Smooth muscle cell (in vitro differentiated cells): ENCODE results near the gene SMG6. TPM values are rescaled to one million over a fixed set of nuclear protein-coding genes. Genes with fewer than 3 reads are reported as not detected.

Experiments
- DNase-seq: peaks from one replicate; lab custom pipeline; 2025; ENCODE audit not compliant: unreplicated experiment; lab: John Stamatoyannopoulos, UW
- H2AFZ ChIP-seq: fragments of 200-600 bp; sonication (generic); 2 replicates; pipeline ENCODE4 v1.6.0; 2016; ENCODE audit warnings: antibody characterized with exemption, low read depth, mild to moderate bottlenecking
- H3F3A ChIP-seq: fragments of 200-600 bp; sonication (generic); 2 replicates; pipeline ENCODE4 v1.6.0; 2017; ENCODE audit warnings: antibody characterized with exemption, low read depth
- H3K27ac ChIP-seq: fragments of 200-600 bp; sonication (generic); 2 replicates; pipeline ENCODE4 v1.5.1; 2016; ENCODE audit warnings: low read depth, mild to moderate bottlenecking
- H3K27me3 ChIP-seq: fragments of 200-600 bp; sonication (generic); 2 replicates; pipeline ENCODE4 v1.6.1; 2016; ENCODE audit warnings: low read depth, mild to moderate bottlenecking
- H3K36me3 ChIP-seq: fragments of 200-600 bp; sonication (generic); 2 replicates; pipeline ENCODE4 v1.5.1; 2016; ENCODE audit warnings: low read depth
- H3K4me1 ChIP-seq: fragments of 200-600 bp; sonication (generic); 2 replicates; pipeline ENCODE4 v1.5.1; 2016; ENCODE audit warnings: low read depth
- H3K4me2 ChIP-seq: fragments of 200-600 bp; sonication (generic); 2 replicates; pipeline ENCODE4 v1.6.0; 2016; ENCODE audit warnings: mild to moderate bottlenecking
- H3K4me3 ChIP-seq: fragments of 200-600 bp; sonication (generic); 2 replicates; pipeline ENCODE4 v1.5.1; 2016; ENCODE audit warnings: mild to moderate bottlenecking
- H3K79me2 ChIP-seq: fragments of 200-600 bp; sonication (generic); 2 replicates; pipeline ENCODE4 v1.6.0; 2016; ENCODE audit warnings: low read depth, mild to moderate bottlenecking
- H3K9ac ChIP-seq: fragments of 200-600 bp; sonication (generic); 2 replicates; pipeline ENCODE4 v1.6.0; 2016; ENCODE audit warnings: low read depth
- H3K9me3 ChIP-seq: fragments of 200-600 bp; sonication (generic); replicated peaks from 2 replicates; pipeline ENCODE4 v1.5.1; 2016; ENCODE audit warnings: low read depth
- H4K20me1 ChIP-seq: fragments of 200-600 bp; sonication (generic); 2 replicates; pipeline ENCODE4 v1.6.0; 2016; ENCODE audit warnings: low read depth
- CTCF ChIP-seq: fragments of 200-600 bp; sonication (generic); IDR thresholded peaks from 2 replicates; pipeline ENCODE4 v1.5.1; 2017; ENCODE audit warnings: borderline replicate concordance, mild to moderate bottlenecking, antibody characterized with exemption; ENCODE audit not compliant: insufficient read depth, poor library complexity, severe bottlenecking
- WGBS: methylation state at CpG from one replicate; pipeline ENCODE4 v1.1.7; 2016; ENCODE audit warnings: low lambda C conversion rate; 5-methylcytosine and 5-hydroxymethylcytosine counted together
- polyA plus RNA-seq: library from polyadenylated mRNA; unstranded; fragments of >200 nt; fragmentation: Nextera tagmentation; extraction: Ambion mirVana; gene quantifications from 2 replicates; pipeline ENCODE4 v1.2.1, GENCODE V29; 2016
- total RNA-seq: library from RNA; depleted of rRNA; stranded (reverse); fragments of >200 nt; gene quantifications from 2 replicates; pipeline ENCODE4 v1.2.3, GENCODE V29; 2014

Gene SMG6
- total and polyA plus RNA-seq, 2 experiments from 2014 or later: 10.6 to 21.4 TPM

GRCh38 chr17:2180768-2181167 is 122.8 kb downstream of the SMG6 start:
- peak overlapping the region; percentile 83 for H3K27ac ChIP-seq
- H3K9ac ChIP-seq: peak overlapping the region; percentile 25
- no peaks in the 10 kb centered on the region for H3K79me2 ChIP-seq
- peaks cover 19% of the 10 kb centered on the region for H4K20me1 ChIP-seq
- 80% methylated on average over 2 of the region's 2 CpGs for WGBS
- no peaks in the 10 kb centered on the region for H3K9me3 ChIP-seq
- no peaks in the 10 kb centered on the region for H3K36me3 ChIP-seq
- TF ChIP-seq CTCF: no peak
- peak overlapping the region; percentile 61 for H3K4me2 ChIP-seq
- DNase-seq: no peak
- no peaks in the 10 kb centered on the region for H3K27me3 ChIP-seq
- H3K4me1 ChIP-seq: peaks cover 16% of the 10 kb centered on the region
- H3F3A ChIP-seq: peaks cover 19% of the 10 kb centered on the region
- no peak overlapping the region for H2AFZ ChIP-seq
- no peak overlapping the region for H3K4me3 ChIP-seq

- Histone ChIP-seq H3K4me2 (peak overlapping the region; percentile 34), H3K27me3 (no peaks in the 10 kb centered on the region), H3K4me3 (no peak overlapping the region), H3K79me2 (no peaks in the 10 kb centered on the region), H3K4me1 (peaks cover 16% of the 10 kb centered on the region), H3K9me3 (no peaks in the 10 kb centered on the region), H3K9ac (no peak overlapping the region), H3F3A (peaks cover 19% of the 10 kb centered on the region), H4K20me1 (peaks cover 19% of the 10 kb centered on the region), H3K27ac (no peak overlapping the region), H2AFZ (no peak overlapping the region), H3K36me3 (no peaks in the 10 kb centered on the region)
- TF ChIP-seq CTCF: no peak
- 51% methylated on average over 9 of the region's 9 CpGs for whole genome bisulfite sequencing
- DNase-seq: peak; percentile 14
Measured at GRCh38 chr17:2179615-2180295, 123.8 kb downstream of the SMG6 start.

- H3K9ac ChIP-seq: no peak overlapping the region
- H4K20me1 ChIP-seq: peaks cover 19% of the 10 kb centered on the region
- no peaks in the 10 kb centered on the region for H3K27me3 ChIP-seq
- H3K36me3 ChIP-seq: no peaks in the 10 kb centered on the region
- peaks cover 16% of the 10 kb centered on the region for H3K4me1 ChIP-seq
- peaks cover 27% of the 10 kb centered on the region for H3F3A ChIP-seq
- no peak overlapping the region for H3K27ac ChIP-seq
- no peaks in the 10 kb centered on the region for H3K9me3 ChIP-seq
- DNase-seq: no peak
- H3K79me2 ChIP-seq: no peaks in the 10 kb centered on the region
- no peak for TF ChIP-seq CTCF
- H3K4me2 ChIP-seq: peak overlapping the region; percentile 34
- no peak overlapping the region for H3K4me3 ChIP-seq
- no peak overlapping the region for H2AFZ ChIP-seq
- 96% methylated on average over 15 of the region's 15 CpGs for WGBS
Measured at GRCh38 chr17:2178798-2179501, 124.6 kb downstream of the SMG6 start.
